ENCODE measurements around the gene PCCA. TPM values are rescaled to one million over a fixed set of nuclear protein-coding genes. Genes with fewer than 3 reads are reported as not detected.
"Not testable (repeated sequence)": the region's sequence is repeated elsewhere in the genome, so short reads cannot be mapped to it uniquely, and the experiment has no call there.

PCCA gene
- polyA plus RNA-seq, 1 experiment = 22.6 TPM

GRCh38 chr13:100146534-100146933, 57.6 kb downstream of the PCCA start:
- TF ChIP-seq CTCF (IDR thresholded peaks at IDR 0.05; ENCODE audit: low read depth, low read length) = no peak
- H3K9me3 ChIP-seq (ENCODE audit: control insufficient read depth, insufficient read depth, low read length) = peaks cover 6% of the 10 kb centered on the region; the same call in 1 of the 2 replicates
- H3K27me3 ChIP-seq (ENCODE audit: control insufficient read depth, insufficient read depth, low read length) = no peaks in the 10 kb centered on the region
- ChIA-PET CTCF (interaction anchor here (0.7 kb wide), 1 partner anchor 48 kb away, joined by 3 read pairs; no protein-coding TSS in a partner anchor), POLR2A (no interaction called here)
- DNase-seq (ENCODE audit: low read depth, low spot score) = no peak
- H3K27ac ChIP-seq (ENCODE audit: low read depth, low read length) = no peak overlapping the region
- no peak overlapping the region for H3K4me3 ChIP-seq (ENCODE audit: low read depth, low read length)

GRCh38 chr13:100147825-100148224, 58.9 kb downstream of the PCCA start:
- TF ChIP-seq CTCF (IDR thresholded peaks at IDR 0.05; ENCODE audit: low read depth, low read length) = no peak
- Histone ChIP-seq H3K27me3 (ENCODE audit: control insufficient read depth, insufficient read depth, low read length) (no peaks in the 10 kb centered on the region), H3K27ac (ENCODE audit: low read depth, low read length) (no peak overlapping the region), H3K9me3 (ENCODE audit: control insufficient read depth, insufficient read depth, low read length) (peaks cover 6% of the 10 kb centered on the region; the same call in 1 of the 2 replicates), H3K4me3 (ENCODE audit: low read depth, low read length) (no peak overlapping the region)
- ChIA-PET POLR2A (no interaction called here), CTCF (no interaction called here)
- DNase-seq (ENCODE audit: low read depth, low spot score) = no peak

GRCh38 chr13:100148422-100148821, 59.5 kb downstream of the PCCA start:
- no peak for TF ChIP-seq CTCF (IDR thresholded peaks at IDR 0.05; ENCODE audit: low read depth, low read length)
- CTCF ChIA-PET = no interaction called here

GRCh38 chr13:100149389-100149788, 60.5 kb downstream of the PCCA start:
- CTCF ChIA-PET = no interaction called here
- Histone ChIP-seq H3K27me3 (ENCODE audit: control insufficient read depth, insufficient read depth, low read length) (no peaks in the 10 kb centered on the region), H3K9me3 (ENCODE audit: control insufficient read depth, insufficient read depth, low read length) (peaks cover 6% of the 10 kb centered on the region; the same call in 1 of the 2 replicates), H3K27ac (ENCODE audit: low read depth, low read length) (no peak overlapping the region), H3K4me3 (ENCODE audit: low read depth, low read length) (no peak overlapping the region)
- DNase-seq (ENCODE audit: low read depth, low spot score) = no peak
- no peak for TF ChIP-seq CTCF (IDR thresholded peaks at IDR 0.05; ENCODE audit: low read depth, low read length)
- POLR2A ChIA-PET = no interaction called here

More at GRCh38 chr13:100148422-100148821, 59.5 kb downstream of the PCCA start:
- Histone ChIP-seq H3K4me3 (ENCODE audit: low read depth, low read length) (no peak overlapping the region), H3K27me3 (ENCODE audit: control insufficient read depth, insufficient read depth, low read length) (no peaks in the 10 kb centered on the region), H3K9me3 (ENCODE audit: control insufficient read depth, insufficient read depth, low read length) (peaks cover 6% of the 10 kb centered on the region; the same call in 1 of the 2 replicates), H3K27ac (ENCODE audit: low read depth, low read length) (no peak overlapping the region)
- POLR2A ChIA-PET = no interaction called here
- DNase-seq (ENCODE audit: low read depth, low spot score) = no peak

- CTCF ChIA-PET = interaction anchor here (0.9 kb wide), 1 partner anchor 364 kb away, joined by 3 read pairs; no protein-coding TSS in a partner anchor
- H3K9me3 ChIP-seq (ENCODE audit: control insufficient read depth, insufficient read depth, low read length); DNase-seq (ENCODE audit: low read depth, low spot score); H3K27ac ChIP-seq (ENCODE audit: low read depth, low read length); H3K4me3 ChIP-seq (ENCODE audit: low read depth, low read length); POLR2A ChIA-PET; H3K27me3 ChIP-seq (ENCODE audit: control insufficient read depth, insufficient read depth, low read length): not testable (repeated sequence)
These were observed 61.8 kb downstream of the PCCA start for GRCh38 chr13:100150711-100151110.

All from AG04450 (cell line).